Activated naive CD8-positive, alpha-beta T cell (primary cell): ENCODE data around the gene LRRC25.
A peak's percentile ranks its signal among the peaks of the same experiment; 100 is the strongest.

Source experiments
- H3K27ac Mint-ChIP-seq: one replicate; pipeline ENCODE4 v1.8.0; 2021; ENCODE audit warnings: mixed read lengths
- H3K27me3 Mint-ChIP-seq: one replicate; pipeline ENCODE4 v1.8.0; 2021; ENCODE audit warnings: mixed read lengths
- H3K36me3 Mint-ChIP-seq: one replicate; pipeline ENCODE4 v1.8.0; 2021; ENCODE audit warnings: mixed read lengths
- H3K4me1 Mint-ChIP-seq: one replicate; pipeline ENCODE4 v1.8.0; 2021; ENCODE audit warnings: low read depth, mixed read lengths
- H3K4me3 Mint-ChIP-seq: one replicate; pipeline ENCODE4 v1.8.0; 2021; ENCODE audit warnings: mild to moderate bottlenecking, mixed read lengths
- H3K9me3 Mint-ChIP-seq: one replicate; pipeline ENCODE4 v1.8.0; 2021; ENCODE audit warnings: low read depth, mixed read lengths

LRRC25 gene

GRCh38 chr19:18423258-18424020 lies 26.0 kb upstream of the LRRC25 start:
- peaks cover 42% of the 10 kb centered on the region for H3K4me1 Mint-ChIP-seq
- peak overlapping the region; percentile 61 for H3K27ac Mint-ChIP-seq
- no peaks in the 10 kb centered on the region for H3K27me3 Mint-ChIP-seq
- no peak overlapping the region for H3K4me3 Mint-ChIP-seq
- H3K36me3 Mint-ChIP-seq = no peaks in the 10 kb centered on the region
- no peaks in the 10 kb centered on the region for H3K9me3 Mint-ChIP-seq

- no peaks in the 10 kb centered on the region for H3K27me3 Mint-ChIP-seq
- peak overlapping the region; percentile 93 for H3K4me3 Mint-ChIP-seq
- H3K36me3 Mint-ChIP-seq = no peaks in the 10 kb centered on the region
- H3K9me3 Mint-ChIP-seq = no peaks in the 10 kb centered on the region
- peaks cover 49% of the 10 kb centered on the region for H3K4me1 Mint-ChIP-seq
- H3K27ac Mint-ChIP-seq = peak overlapping the region; percentile 61
These were observed 25.2 kb upstream of the LRRC25 start for GRCh38 chr19:18422530-18423191.

DNA sequence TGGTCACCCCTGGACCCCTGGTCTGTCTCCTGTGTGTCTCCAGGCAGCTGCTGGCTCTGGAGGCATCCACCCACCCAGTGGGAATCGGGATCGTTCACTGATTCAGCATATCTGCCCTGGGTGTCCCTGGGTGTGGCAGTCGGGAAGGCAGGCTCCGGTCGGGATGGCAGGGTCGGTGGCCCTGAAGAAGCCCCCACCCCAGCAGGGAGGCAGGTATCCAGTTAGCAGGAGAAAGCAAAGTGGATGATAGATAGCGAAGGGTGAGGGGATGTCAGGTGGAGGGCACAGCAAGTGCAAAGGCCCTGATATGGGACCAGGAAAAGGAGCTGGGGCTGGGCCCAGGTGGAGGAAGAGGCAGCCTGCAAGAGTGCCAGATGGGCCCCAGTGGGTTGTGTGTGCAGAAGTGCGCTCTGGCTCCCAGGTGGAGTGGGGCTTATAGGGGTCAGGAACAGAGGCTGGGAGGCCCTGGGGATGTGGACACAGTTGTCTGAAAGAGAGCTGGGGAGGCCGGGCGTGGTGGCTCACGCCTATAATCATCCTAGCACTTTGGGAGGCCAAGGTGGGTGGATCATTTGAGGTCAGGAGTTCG lies 24.0 kb upstream of the LRRC25 start:
- H3K4me1 Mint-ChIP-seq = peaks cover 54% of the 10 kb centered on the region
- no peaks in the 10 kb centered on the region for H3K9me3 Mint-ChIP-seq
- no peaks in the 10 kb centered on the region for H3K36me3 Mint-ChIP-seq
- no peaks in the 10 kb centered on the region for H3K27me3 Mint-ChIP-seq
- H3K4me3 Mint-ChIP-seq = peak overlapping the region; percentile 93
- H3K27ac Mint-ChIP-seq = peak overlapping the region; percentile 50

- no peaks in the 10 kb centered on the region for H3K9me3 Mint-ChIP-seq
- no peaks in the 10 kb centered on the region for H3K36me3 Mint-ChIP-seq
- H3K4me1 Mint-ChIP-seq = peaks cover 55% of the 10 kb centered on the region
- H3K27me3 Mint-ChIP-seq = no peaks in the 10 kb centered on the region
- no peak overlapping the region for H3K27ac Mint-ChIP-seq
- H3K4me3 Mint-ChIP-seq = peak overlapping the region; percentile 93
These were observed 23.5 kb upstream of the LRRC25 start for GRCh38 chr19:18420930-18421329.

GRCh38 chr19:18419699-18420460 lies 22.5 kb upstream of the LRRC25 start:
- H3K36me3 Mint-ChIP-seq = no peaks in the 10 kb centered on the region

GRCh38 chr19:18419195-18419698 lies 21.8 kb upstream of the LRRC25 start, which contains the start of gene SSBP4:
Gene SSBP4, plus strand, starts transcription at chr19:18419398. Its CDS starts 251 bp downstream, at chr19:18419649.
- H3K4me3 Mint-ChIP-seq = peak within 1 kb of the TSS; percentile 93
- H3K4me1 Mint-ChIP-seq = peaks cover 63% of the 10 kb centered on the region
- no peaks in the 10 kb centered on the region for H3K27me3 Mint-ChIP-seq
- H3K36me3 Mint-ChIP-seq = no peaks in the 10 kb centered on the region
- H3K9me3 Mint-ChIP-seq = no peaks in the 10 kb centered on the region
- H3K27ac Mint-ChIP-seq = peak within 1 kb of the TSS; percentile 68

More at GRCh38 chr19:18419699-18420460, 22.5 kb upstream of the LRRC25 start:
- H3K4me1 Mint-ChIP-seq = peaks cover 60% of the 10 kb centered on the region
- no peaks in the 10 kb centered on the region for H3K27me3 Mint-ChIP-seq
- no peaks in the 10 kb centered on the region for H3K9me3 Mint-ChIP-seq
- peak overlapping the region; percentile 93 for H3K4me3 Mint-ChIP-seq
- H3K27ac Mint-ChIP-seq = peak overlapping the region; percentile 46

GRCh38 chr19:18418483-18419194 lies 21.2 kb upstream of the LRRC25 start:
- Mint-ChIP-seq H3K9me3 (no peaks in the 10 kb centered on the region), H3K4me3 (peak overlapping the region; percentile 84), H3K27ac (peak overlapping the region; percentile 68), H3K27me3 (no peaks in the 10 kb centered on the region), H3K36me3 (no peaks in the 10 kb centered on the region), H3K4me1 (peaks cover 66% of the 10 kb centered on the region)

- Mint-ChIP-seq H3K4me3 (peak overlapping the region; percentile 84), H3K36me3 (no peaks in the 10 kb centered on the region), H3K4me1 (peaks cover 63% of the 10 kb centered on the region), H3K27me3 (no peaks in the 10 kb centered on the region), H3K27ac (peak overlapping the region; percentile 34), H3K9me3 (no peaks in the 10 kb centered on the region)
These were observed 20.6 kb upstream of the LRRC25 start for GRCh38 chr19:18418029-18418482.

- Mint-ChIP-seq H3K27ac (peak overlapping the region; percentile 34), H3K27me3 (peaks cover 3% of the 10 kb centered on the region), H3K36me3 (no peaks in the 10 kb centered on the region), H3K9me3 (no peaks in the 10 kb centered on the region), H3K4me1 (peaks cover 58% of the 10 kb centered on the region), H3K4me3 (peak overlapping the region; percentile 84)
These were observed 20.0 kb upstream of the LRRC25 start for GRCh38 chr19:18417250-18418028.

DNA sequence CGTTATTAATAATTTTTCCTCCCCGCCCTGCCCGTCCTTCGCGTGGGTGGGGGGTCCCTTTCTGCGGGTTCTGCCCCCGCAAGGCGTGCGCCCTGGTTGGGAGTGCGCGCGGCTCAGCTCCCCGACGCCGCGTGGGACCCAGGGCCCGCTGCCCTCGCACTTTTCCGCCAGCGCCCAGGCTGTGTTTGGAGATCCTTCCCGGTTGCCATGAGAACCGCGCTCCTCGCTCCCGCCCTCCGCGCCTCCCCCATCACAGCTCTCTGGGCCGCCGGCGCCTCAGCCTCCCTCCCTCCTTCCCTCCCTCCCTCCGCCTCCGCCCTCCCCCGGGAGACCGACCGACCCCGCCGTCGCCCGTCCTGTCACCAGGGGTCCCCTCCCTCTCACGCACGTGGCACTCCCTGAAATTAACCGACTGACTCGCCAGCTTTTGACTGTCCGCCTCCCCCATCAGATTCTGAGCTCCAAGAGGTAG lies 19.4 kb upstream of the LRRC25 start:
- Mint-ChIP-seq H3K4me1 (peaks cover 53% of the 10 kb centered on the region), H3K27me3 (peaks cover 3% of the 10 kb centered on the region), H3K9me3 (no peaks in the 10 kb centered on the region), H3K36me3 (no peaks in the 10 kb centered on the region), H3K27ac (no peak overlapping the region), H3K4me3 (peak overlapping the region; percentile 79)

DNA sequence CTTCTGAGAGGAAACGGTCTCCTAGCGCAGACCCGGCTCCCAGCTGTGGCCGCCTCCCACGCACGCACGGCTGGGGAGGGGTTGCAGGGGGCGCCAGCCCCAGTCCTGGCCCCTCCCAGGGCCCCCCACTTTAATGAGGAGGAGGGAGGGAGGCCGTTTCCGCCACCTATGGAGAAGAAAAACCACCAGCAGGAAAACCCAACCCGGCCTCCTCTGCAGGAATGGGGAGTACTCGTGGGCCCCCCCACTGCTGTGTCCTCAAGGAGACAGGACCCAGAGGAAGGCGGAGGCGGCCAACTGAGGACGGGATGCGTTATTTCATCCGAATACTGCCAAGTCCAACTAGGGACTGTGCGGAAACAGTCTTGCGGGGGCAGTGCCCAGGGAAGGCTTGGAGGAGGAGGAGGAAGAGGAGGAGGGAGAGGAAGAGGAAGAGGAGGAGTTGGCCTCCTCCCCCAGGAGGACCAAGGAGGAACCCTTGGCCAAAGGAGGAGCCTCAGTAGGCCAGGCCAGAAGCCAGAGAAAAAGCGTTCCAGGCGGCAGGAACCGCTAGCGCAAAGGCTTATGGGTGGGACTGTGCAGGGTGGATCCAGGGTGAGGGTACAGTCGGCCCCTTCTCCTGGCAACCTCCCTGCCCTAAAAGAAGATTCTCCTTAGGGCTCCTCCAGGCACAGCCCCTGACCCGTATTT lies 17.9 kb upstream of the LRRC25 start:
- Mint-ChIP-seq H3K27me3 (peaks cover 3% of the 10 kb centered on the region), H3K4me1 (peaks cover 43% of the 10 kb centered on the region), H3K27ac (no peak overlapping the region), H3K4me3 (peak overlapping the region; percentile 68), H3K36me3 (no peaks in the 10 kb centered on the region), H3K9me3 (no peaks in the 10 kb centered on the region)

DNA sequence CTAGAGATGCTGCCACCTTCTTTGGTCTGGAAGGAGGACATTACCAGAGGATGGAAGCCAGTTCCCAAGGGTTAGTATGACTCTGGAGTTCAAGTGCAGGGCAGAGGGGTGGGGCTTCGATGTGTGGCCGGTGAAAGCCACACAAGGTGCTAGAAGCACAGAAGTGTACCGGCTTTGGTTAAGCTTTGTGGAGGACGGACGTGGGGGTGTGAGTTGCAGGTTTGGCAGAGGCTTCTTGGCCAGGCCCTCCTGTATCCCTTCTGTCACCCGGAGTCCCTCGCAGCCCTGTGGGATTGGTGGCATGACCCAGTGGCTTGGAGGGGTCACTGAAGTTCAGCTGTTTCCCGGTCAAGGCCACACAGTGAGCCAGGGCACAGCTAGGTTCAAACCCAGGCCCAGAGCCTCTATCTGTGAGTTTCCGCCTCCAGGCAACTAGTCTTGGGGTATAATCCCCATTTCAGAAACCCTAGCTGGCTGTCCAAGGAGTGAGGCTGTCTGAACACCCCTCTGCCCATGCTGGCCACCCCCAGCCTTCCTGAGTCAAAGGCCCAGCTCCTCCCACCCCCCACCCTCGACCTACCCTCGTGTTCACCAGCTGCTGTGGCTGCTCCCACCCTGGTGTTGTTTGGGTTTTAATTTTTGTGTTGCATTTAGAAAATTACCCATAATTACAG lies 17.2 kb upstream of the LRRC25 start:
- H3K27ac Mint-ChIP-seq = no peak overlapping the region
- H3K27me3 Mint-ChIP-seq = peaks cover 3% of the 10 kb centered on the region
- no peak overlapping the region for H3K4me3 Mint-ChIP-seq
- peaks cover 41% of the 10 kb centered on the region for H3K4me1 Mint-ChIP-seq
- no peaks in the 10 kb centered on the region for H3K9me3 Mint-ChIP-seq
- H3K36me3 Mint-ChIP-seq = no peaks in the 10 kb centered on the region
